Vein endothelial cell (primary cell): ENCODE measurements around the gene USB1. TPM values are rescaled to one million over a fixed set of nuclear protein-coding genes. Genes with fewer than 3 reads are reported as not detected.

Source experiments
- total RNA-seq: library from RNA; depleted of rRNA; stranded (reverse); fragments of >200 nt; gene quantifications from 2 replicates; pipeline ENCODE4 v1.2.3, GENCODE V29; 2012

USB1 gene, protein sequence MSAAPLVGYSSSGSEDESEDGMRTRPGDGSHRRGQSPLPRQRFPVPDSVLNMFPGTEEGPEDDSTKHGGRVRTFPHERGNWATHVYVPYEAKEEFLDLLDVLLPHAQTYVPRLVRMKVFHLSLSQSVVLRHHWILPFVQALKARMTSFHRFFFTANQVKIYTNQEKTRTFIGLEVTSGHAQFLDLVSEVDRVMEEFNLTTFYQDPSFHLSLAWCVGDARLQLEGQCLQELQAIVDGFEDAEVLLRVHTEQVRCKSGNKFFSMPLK
- total RNA-seq, result 40.2 and 49.5 TPM in 2 replicates

DNA sequence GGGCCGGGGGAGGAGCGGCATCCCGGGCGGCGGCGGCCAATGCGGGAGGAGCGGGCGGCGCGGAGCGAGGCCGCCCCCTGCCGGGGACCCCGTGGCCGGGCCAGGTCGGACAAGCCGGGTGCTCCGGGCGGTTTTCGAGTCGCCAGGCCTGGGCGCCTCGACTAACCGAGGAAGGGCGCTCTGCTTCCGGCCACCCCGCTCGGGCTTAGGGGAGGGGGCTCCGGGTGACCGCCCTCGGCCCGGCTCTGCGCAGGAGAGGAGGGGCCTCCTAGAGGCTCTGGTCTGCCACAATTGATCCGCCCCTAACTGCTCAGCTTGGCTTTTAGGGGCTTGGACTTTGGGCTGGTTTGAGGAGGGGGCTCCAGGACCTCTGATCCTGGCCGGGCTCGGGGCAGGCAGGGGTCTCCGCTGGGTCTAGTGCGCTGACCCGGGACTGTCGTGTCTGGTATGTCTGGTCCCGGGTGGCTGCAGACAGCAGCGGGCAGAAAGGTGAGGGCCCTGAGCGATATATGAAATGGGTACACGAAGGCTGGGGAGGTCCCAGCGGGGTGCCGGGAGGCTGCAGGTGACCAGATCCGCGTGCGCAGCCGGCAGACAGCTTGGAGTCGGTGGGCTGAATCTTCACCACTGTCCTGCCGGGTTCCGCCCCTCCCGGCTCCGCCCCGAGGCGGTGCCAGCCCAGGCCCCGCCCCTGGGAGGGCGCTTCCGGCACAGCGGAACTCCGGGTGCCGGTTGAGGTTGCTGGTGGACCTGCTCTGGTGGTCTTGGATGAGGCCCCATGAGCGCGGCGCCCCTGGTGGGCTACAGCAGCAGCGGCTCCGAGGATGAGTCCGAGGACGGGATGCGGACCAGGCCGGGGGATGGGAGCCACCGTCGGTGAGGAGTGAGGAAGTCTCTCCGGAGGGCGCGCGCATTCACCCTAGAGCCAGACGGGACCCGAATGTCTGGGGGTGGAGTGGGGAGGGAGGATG, at the start of gene USB1:
Gene USB1 (plus strand): TSS at position 702 of the 971 bp plus-strand sequence. CDS start 77 bp downstream, at position 779.

DNA sequence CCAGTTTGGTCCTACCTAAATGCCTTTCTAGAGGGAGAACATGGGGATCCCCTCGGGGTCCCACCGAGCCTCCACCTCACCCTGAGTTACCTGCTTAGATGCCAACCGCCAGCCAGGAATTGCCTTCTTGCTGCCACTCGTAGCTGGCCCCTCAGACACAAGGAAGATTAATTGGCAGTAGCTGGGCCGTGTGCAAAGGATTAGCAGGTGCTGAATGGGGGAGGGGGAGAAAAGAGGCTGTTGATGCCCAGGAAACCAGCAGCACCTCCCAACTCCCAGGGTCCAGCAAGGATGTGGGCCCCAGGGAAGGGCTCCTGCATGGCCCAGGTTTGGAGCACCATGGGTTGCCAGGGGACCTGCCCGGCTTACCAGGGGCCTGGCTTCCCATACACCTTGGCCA, 30.2 kb upstream of the USB1 start, which contains the start of gene CNGB1:
Gene CNGB1 (minus strand): TSS at position 159 of the 400 bp plus-strand sequence. CDS start 3,842 bp downstream, outside the sequence.

DNA sequence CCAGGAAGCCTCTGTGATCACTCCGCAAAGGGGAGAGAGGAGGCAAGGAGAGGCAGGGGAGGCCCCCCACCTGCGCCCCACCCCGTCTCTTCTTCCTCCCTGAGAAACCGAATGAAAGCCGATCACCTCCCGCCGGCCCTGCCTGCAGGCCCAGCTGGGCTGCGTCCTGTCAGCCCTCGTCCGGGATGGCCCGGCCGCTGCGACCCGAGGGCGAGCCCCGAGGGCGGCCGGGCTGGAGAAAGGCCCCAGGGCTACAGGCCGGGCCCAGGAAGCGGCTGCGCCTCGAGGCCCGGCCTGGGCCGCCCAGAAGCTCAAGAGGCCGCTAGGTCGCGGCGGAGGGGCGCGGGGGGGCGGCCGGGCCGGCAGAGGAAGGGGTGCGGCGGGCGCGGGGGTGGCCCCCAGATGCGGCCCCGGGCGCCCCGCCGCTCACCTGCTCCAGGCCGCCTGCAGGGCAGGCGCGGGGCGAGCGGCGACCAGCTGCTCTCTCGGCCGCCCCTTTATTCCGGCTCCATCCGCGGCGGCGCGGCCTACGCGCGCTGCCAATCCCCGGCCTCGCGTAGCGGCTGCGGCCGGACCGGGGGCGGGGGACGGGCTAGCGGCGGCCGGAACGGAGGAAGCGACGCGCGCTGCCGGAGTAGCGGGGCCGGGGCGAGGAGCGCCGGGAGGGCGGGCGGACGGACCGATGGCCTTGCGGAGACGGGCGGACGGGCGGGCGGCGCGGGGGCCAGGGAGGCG, 1.1 kb upstream of the USB1 start, which contains the start of gene ZNF319:
Gene ZNF319 (minus strand): TSS at position 702 of the 735 bp plus-strand sequence. CDS start 2,407 bp downstream, outside the sequence.

DNA sequence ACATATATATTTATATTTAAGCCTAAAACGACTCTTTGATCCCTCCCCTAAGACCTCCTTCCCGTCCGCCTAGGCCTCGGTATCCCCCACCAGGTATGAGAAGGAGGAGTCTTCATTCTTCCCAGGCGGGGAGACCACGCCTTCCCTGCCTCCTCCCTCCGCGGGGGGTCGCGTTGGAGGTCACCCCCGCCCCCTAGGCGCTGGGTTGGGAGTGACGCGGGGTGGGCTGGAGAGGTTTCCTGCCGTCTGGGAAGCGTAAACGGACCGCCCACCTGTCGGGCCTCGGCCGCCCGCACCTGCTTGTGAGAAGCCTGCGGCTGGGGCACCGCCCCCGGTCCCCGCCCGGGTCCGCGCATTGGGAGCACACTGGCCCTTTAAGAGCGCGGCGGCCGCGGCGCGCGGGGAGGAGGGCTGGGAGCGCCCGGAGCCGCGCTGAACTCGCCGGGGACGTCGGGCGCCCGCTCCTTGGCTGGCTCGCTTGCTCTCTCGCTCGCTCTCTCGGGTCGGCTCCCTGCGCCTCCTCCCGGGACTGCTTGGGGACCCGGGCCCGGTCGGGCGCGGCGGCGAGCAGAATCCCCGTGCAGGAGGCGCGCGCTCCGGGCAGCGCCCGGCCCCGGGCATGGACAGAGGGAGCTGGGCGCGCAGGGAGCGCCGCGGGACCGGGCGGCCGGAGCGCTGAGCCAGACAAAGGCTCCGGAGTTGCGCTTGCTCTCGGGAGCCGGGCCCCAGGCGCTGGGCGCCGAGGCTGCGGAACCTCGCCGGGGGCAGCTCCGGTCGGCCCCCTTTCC, 24.3 kb downstream of the USB1 start, which contains the start of gene MMP15:
Gene MMP15 (plus strand): TSS at position 404 of the 788 bp plus-strand sequence. CDS start 597 bp downstream, outside the sequence.

Other genes starting within 250 kb of the USB1 start
- 45.8 and 55.9 TPM in 2 replicates for gene KIFC3, start 198.9 kb upstream of the USB1 start, total RNA-seq
- under 0.01 TPM in 2 replicates for gene CNGB1, start 30.3 kb upstream of the USB1 start, total RNA-seq
- gene ZNF319, start 735 bp upstream of the USB1 start, total RNA-seq, result 7.9 and 8.5 TPM in 2 replicates
- gene MMP15, start 24.3 kb downstream of the USB1 start, total RNA-seq, result 19.6 and 20.5 TPM in 2 replicates
- 39.5 and 55.7 TPM in 2 replicates for gene CFAP20, start 128.0 kb downstream of the USB1 start, total RNA-seq
- gene CSNK2A2, start 196.7 kb downstream of the USB1 start, total RNA-seq, result 67.0 and 77.9 TPM in 2 replicates